Skeletal muscle tissue (tissue), 4 donors: Measurements from ENCODE around the gene GRM8. TPM values are rescaled to one million over a fixed set of nuclear protein-coding genes. Genes with fewer than 3 reads are reported as not detected.
A peak's percentile ranks its signal among the peaks of the same experiment; 100 is the strongest.

Source experiments
- H3K27ac ChIP-seq: one replicate; pipeline ENCODE4 v1.7.0; 2013; ENCODE audit warnings: mild to moderate bottlenecking, low read depth, low read length, inconsistent platforms
- H3K27me3 ChIP-seq, 3 donors: one replicate each; pipeline ENCODE4 v1.7.0; 2013; ENCODE audit warnings: low read length in 3 of 3; ENCODE audit not compliant: control insufficient read depth in 3 of 3, insufficient read depth in 3 of 3
- H3K36me3 ChIP-seq, 3 donors: one replicate each; pipeline ENCODE4 v1.7.0; 2013; ENCODE audit warnings: low read length in 3 of 3; ENCODE audit not compliant: control insufficient read depth in 3 of 3, insufficient read depth in 3 of 3
- H3K4me1 ChIP-seq, 3 donors: one replicate each; pipeline ENCODE4 v1.7.0; 2013; ENCODE audit warnings: low read length in 3 of 3, mild to moderate bottlenecking in 3 of 3; ENCODE audit not compliant: control insufficient read depth in 3 of 3, insufficient read depth in 3 of 3
- H3K4me3 ChIP-seq, 3 donors: one replicate each; pipeline ENCODE4 v1.7.0; 2013; ENCODE audit warnings: low read length in 3 of 3
- H3K9ac ChIP-seq, 3 donors: one replicate each; pipeline ENCODE4 v1.7.0; 2013; ENCODE audit warnings: low read length in 3 of 3, mild to moderate bottlenecking in 3 of 3, moderate library complexity in 2 of 3, low read depth in 1 of 3
- H3K9me3 ChIP-seq, 3 donors: one replicate each; pipeline ENCODE4 v1.7.0; 2013; ENCODE audit warnings: low read length in 3 of 3; ENCODE audit not compliant: control insufficient read depth in 3 of 3
- total RNA-seq: library from RNA; depleted of rRNA; stranded (reverse); fragments of >200 nt; gene quantifications from one replicate; pipeline ENCODE4 v1.2.3, GENCODE V29; 2014
- donor health status: Osteomylitis.

Gene GRM8
- not detected for total RNA-seq

DNA sequence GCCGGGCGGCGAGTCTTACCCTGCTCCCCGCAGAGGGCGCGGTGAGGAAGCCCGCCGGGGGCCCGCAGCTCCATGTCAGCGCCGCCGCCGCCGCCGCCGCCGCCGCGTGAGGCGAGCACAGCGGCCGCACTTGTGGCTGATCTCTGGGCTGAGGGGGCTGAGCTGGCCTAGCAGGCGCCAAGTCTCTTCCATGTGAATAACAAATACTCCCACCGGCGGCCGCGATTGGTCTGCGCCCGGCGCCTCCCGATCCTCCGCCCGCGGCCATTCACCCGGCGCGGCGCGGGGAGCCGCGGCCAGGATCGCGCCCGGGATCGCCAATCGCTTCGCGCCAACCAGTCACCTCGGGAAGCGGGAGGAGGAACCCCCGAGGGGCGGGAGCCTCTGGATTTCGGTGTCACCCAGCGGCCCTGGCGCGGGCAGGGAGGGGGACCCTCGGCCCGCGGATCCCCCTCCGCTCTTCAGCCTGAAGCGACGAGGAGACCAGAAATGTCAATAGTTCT is at the start of gene GRM8:
Gene GRM8 (minus strand): TSS at position 164 of the 503 bp plus-strand sequence.
- peaks cover 47 to 68% (median 49%) of the 10 kb centered on the region in 3 donors for H3K27me3 ChIP-seq
- peak within 1 kb of the TSS; percentile 40 to 66 (median 53) for H3K9ac ChIP-seq
- H3K4me1 ChIP-seq: peaks cover 15 to 18% (median 15%) of the 10 kb centered on the region in 3 donors
- H3K27ac ChIP-seq: no peak within 1 kb of the TSS
- H3K36me3 ChIP-seq: no peaks in the 10 kb centered on the region
- no peaks in the 10 kb centered on the region for H3K9me3 ChIP-seq
- H3K4me3 ChIP-seq: peak within 1 kb of the TSS; percentile 69 to 78 (median 73)

DNA sequence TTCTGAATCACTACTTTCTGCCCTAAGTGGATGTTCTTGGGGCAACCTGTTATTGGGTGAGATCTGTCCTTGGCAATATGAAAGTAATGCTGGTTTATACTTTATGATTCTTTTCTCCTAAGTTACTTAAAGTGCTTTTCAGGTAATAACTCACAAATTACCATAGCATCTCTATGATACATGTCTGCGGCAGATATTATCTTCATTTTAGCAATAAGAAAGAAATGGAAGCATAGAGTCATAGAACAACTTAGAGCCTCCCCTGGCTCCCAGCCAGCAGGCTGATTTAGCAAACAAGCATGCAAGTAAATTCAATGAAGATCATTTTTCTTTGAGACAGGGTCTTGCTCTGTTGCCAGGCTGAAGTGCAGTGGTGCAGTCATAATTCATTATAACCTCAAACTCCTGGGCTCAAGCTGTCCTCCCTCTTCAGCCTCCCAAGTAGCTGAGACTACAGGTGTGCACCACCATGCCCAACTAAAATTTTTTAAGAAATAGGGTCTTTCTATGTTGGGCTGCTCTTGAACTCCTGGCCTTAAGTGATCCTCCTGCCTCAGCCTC is 38.1 kb upstream of the GRM8 start:
- Histone ChIP-seq H3K4me1 (no peaks in the 10 kb centered on the region), H3K27ac (no peak overlapping the region), H3K36me3 (no peaks in the 10 kb centered on the region), H3K9me3 (no peaks in the 10 kb centered on the region), H3K9ac (no peak overlapping the region), H3K27me3 (no peaks in the 10 kb centered on the region), H3K4me3 (no peak overlapping the region)

DNA sequence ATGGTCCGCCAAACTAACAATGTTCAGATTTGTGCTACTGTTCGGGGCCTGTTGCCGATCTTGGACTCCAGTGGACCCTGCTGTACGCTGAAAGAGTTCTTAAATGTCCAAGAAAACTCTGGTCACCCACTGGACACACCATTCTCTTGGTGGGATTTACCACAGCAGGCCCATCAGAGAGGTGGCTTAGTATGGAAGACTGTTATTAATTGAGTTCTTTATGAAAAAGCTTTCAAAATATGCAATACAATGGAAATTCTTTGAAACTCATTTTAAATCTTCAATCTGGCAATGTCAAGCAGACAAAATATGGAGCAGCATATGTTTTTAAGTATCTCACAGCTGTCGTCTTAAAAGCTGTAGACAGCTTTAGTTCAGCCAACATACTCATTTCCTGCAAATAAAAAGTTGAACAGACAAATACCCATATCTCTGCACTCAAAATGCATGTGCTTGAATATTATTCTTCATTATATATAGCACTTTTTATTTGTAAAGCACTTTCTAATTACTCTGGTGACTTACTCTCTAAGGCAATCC is 37.4 kb upstream of the GRM8 start:
- Histone ChIP-seq H3K9ac (no peak overlapping the region), H3K27me3 (no peaks in the 10 kb centered on the region), H3K27ac (no peak overlapping the region), H3K36me3 (no peaks in the 10 kb centered on the region), H3K4me1 (no peaks in the 10 kb centered on the region), H3K9me3 (no peaks in the 10 kb centered on the region), H3K4me3 (no peak overlapping the region)

DNA sequence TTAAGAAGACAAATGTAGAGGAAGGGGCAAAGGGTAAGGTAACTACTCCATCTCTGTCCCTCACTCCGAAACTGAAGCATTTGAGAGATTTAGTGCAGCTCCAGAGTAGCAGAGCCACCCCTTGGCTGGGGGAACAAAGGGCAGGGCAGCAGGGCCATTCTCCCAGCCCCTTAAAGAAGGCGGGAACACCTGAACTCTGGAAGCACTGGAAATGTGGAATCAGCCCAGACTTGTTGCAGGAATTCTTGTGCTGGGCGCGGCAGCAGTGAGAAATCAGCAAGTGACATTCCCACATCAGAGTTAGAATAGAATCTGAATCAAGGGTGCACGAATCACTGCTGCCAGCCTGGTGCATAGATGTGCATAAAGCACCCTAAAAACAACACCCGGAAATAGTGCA is 34.4 kb upstream of the GRM8 start:
- Histone ChIP-seq H3K9me3 (no peaks in the 10 kb centered on the region), H3K9ac (no peak overlapping the region)

DNA sequence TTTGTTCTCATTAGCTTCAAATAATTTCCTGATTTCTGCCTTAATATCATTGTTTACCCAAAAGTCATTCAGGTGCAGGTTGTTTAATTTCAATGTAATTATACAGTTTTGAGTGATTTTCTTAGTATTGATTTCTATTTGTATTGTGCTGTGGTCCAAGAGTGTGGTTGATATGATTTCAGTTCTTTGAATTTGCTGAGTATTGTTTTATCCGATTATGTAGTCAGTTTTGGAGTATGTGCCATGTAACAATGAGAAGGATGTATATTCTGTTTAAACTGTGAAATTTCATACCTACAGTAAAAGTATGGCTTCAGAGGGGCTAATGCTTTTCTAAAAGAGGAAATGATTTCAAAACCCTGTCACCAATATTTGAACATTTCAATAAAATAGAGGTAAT is 17.4 kb upstream of the GRM8 start:
- Histone ChIP-seq H3K27ac (no peak overlapping the region), H3K4me3 (no peak overlapping the region), H3K4me1 (no peaks in the 10 kb centered on the region), H3K9me3 (no peaks in the 10 kb centered on the region), H3K36me3 (no peaks in the 10 kb centered on the region), H3K27me3 (no peaks in the 10 kb centered on the region), H3K9ac (no peak overlapping the region)

More for the DNA sequence above, 34.4 kb upstream of the GRM8 start:
- no peaks in the 10 kb centered on the region for H3K27me3 ChIP-seq
- H3K27ac ChIP-seq: no peak overlapping the region
- H3K36me3 ChIP-seq: no peaks in the 10 kb centered on the region
- H3K4me1 ChIP-seq: no peaks in the 10 kb centered on the region
- no peak overlapping the region for H3K4me3 ChIP-seq

DNA sequence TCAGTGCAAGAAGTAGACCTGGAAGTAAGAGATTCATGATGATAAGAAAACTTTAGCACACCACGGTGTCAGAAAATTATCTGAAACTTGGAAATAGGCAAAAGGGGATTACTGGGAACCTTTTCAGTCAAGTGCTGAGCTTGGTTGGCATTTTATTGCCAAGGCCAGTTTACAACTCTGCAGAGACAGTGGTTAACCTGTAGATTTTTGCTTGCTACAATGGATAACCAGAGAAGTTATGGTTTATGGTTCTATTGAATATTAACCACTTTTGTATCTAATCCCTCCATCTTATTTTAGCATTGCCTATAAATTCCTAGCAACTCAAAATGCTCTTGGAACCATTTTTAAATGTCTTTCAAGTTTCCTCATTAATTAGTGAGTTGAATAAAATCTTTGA is 13.3 kb upstream of the GRM8 start:
- no peak overlapping the region for H3K4me3 ChIP-seq
- H3K27ac ChIP-seq: no peak overlapping the region
- no peak overlapping the region for H3K9ac ChIP-seq
- no peaks in the 10 kb centered on the region for H3K36me3 ChIP-seq
- H3K4me1 ChIP-seq: no peaks in the 10 kb centered on the region
- H3K9me3 ChIP-seq: no peaks in the 10 kb centered on the region
- H3K27me3 ChIP-seq: no peaks in the 10 kb centered on the region

DNA sequence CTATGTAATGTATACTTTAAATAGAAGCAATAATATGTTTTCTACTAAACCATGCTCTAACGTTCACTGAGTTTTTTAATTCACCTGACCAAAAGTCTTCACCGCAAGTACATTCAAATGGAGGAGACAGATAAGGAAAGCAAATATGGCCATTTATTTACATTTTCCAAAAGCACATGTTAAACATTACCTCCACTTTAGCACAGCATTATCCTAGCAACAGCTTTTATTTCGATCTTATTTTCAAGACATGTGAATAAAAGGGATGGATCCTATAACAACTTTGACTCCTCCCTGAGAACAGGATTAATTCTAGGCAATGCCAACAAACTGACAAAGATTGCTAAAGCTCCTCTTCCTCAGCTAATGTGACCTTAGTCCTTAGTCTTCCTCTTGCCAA is 11.5 kb upstream of the GRM8 start:
- no peaks in the 10 kb centered on the region for H3K27me3 ChIP-seq
- no peaks in the 10 kb centered on the region for H3K4me1 ChIP-seq

DNA sequence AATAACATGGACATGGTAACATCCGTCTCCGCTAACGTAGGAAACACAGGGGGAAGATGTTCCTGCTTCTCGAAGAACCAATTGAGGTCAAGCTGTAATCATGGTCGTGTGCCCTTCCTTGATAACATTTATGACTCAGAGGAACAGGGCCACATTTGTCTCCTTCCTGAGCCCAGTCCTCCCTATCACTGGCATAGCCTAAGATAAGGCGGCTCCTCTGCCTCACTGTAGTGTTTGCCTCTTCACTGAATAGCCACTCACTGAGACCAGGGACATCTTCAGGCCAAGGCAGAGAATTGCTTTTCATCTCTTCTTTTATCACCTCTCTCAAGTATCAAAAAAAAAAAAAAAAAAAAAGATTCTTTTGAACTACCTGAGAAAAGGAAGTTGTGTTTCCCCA is 5.4 kb upstream of the GRM8 start:
- peaks cover 0 to 3% (median 0%) of the 10 kb centered on the region in 3 donors for H3K4me1 ChIP-seq
- H3K27me3 ChIP-seq: peaks cover 4 to 21% (median 13%) of the 10 kb centered on the region in 3 donors
- H3K4me3 ChIP-seq: no peak overlapping the region
- no peaks in the 10 kb centered on the region for H3K9me3 ChIP-seq
- H3K27ac ChIP-seq: no peak overlapping the region
- no peak overlapping the region for H3K9ac ChIP-seq
- H3K36me3 ChIP-seq: no peaks in the 10 kb centered on the region

More for the DNA sequence above, 11.5 kb upstream of the GRM8 start:
- H3K27ac ChIP-seq: no peak overlapping the region
- no peaks in the 10 kb centered on the region for H3K36me3 ChIP-seq
- H3K4me3 ChIP-seq: no peak overlapping the region
- H3K9ac ChIP-seq: no peak overlapping the region
- H3K9me3 ChIP-seq: no peaks in the 10 kb centered on the region

DNA sequence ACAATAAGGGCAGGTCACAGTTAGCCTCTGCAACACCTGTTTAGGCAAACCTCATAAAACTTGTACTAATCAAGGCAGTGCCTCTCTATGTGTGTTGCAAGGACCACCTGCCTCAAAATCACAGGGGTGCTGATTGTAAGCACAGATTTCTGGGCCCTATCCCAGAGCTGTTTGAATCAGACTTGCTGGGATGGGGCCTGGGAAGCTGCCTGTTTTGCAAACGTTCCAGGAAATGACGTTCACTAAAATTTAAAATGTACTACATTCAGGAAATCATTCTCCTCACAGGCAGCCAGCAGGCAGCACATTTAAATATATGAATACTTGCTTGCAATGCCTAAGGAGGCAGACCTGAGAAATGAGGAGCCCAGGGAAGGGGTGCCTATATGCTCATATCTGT is 4.3 kb upstream of the GRM8 start:
- H3K4me3 ChIP-seq: no peak overlapping the region

DNA sequence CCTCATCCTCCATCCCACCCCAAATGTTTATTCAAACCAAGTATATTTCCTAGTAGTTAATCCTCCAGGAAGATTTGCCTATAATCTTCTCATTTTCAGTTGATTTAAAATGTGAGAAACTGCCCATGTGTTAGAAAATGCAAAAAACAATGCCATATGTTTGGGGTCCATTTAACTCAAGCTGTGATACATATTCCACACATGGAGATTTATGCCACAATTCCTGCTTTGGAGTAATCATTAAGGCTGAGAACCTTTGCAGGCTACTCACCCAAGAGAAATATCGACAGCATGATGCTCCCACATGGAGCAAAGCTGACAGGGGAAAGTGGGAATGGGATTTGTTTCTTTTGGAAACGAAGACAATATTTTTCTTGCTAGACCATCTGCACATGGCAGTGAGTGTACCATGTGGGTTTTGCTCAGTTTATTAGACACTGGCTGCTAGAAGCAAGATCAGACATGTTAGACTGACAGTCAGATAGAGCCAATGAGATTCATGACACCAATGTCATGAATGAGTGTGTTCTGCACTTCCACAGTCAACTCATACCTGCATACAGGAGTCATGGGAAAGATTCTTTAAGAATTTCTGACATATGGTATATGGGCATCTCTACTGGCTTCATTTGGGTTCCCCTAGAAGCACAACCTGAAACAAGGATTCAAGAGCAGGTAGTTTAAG is 3.4 kb upstream of the GRM8 start:
- Histone ChIP-seq H3K27ac (no peak overlapping the region), H3K9ac (no peak overlapping the region), H3K27me3 (peaks cover 18 to 35% (median 23%) of the 10 kb centered on the region in 3 donors), H3K36me3 (no peaks in the 10 kb centered on the region), H3K4me3 (no peak overlapping the region), H3K9me3 (no peaks in the 10 kb centered on the region), H3K4me1 (peaks cover 11 to 14% (median 12%) of the 10 kb centered on the region in 3 donors)

More for the DNA sequence above, 4.3 kb upstream of the GRM8 start:
- Histone ChIP-seq H3K27me3 (peaks cover 9 to 26% (median 17%) of the 10 kb centered on the region in 3 donors), H3K27ac (no peak overlapping the region), H3K9me3 (no peaks in the 10 kb centered on the region), H3K36me3 (no peaks in the 10 kb centered on the region), H3K4me1 (peaks cover 4 to 7% (median 5%) of the 10 kb centered on the region in 3 donors), H3K9ac (no peak overlapping the region)
